HepG2 (cell line): ENCODE data around the gene DLL3. TPM values are rescaled to one million over a fixed set of nuclear protein-coding genes. Genes with fewer than 3 reads are reported as not detected.

Source experiments
- GZF1 ChIP-seq: sonication (generic); formaldehyde crosslinking; IDR thresholded peaks from 2 replicates; pipeline ENCODE4 v1.5.1; 2020; ENCODE audit warnings: mild to moderate bottlenecking, missing genetic modification reagents
- HOXA3 ChIP-seq: sonication (generic); formaldehyde crosslinking; IDR thresholded peaks from 2 replicates; pipeline ENCODE4 v1.5.0; 2020; ENCODE audit warnings: missing genetic modification reagents
- KLF6 ChIP-seq: IDR thresholded peaks from 2 replicates; pipeline ENCODE4 v1.8.0; 2016; ENCODE audit warnings: missing biosample characterization, missing genetic modification reagents
- MTF1 ChIP-seq: sonication (generic); formaldehyde crosslinking; IDR thresholded peaks from 2 replicates; pipeline ENCODE4 v1.5.0; 2020; ENCODE audit warnings: missing genetic modification reagents
- NKX3-1 ChIP-seq: sonication (generic); formaldehyde crosslinking; IDR thresholded peaks from 2 replicates; pipeline ENCODE4 v1.5.0; 2020; ENCODE audit warnings: missing genetic modification reagents
- REXO4 ChIP-seq: sonication (generic); formaldehyde crosslinking; IDR thresholded peaks from 2 replicates; pipeline ENCODE4 v1.8.0; 2022; ENCODE audit warnings: missing genetic modification reagents, mild to moderate bottlenecking, borderline replicate concordance
- RFXANK ChIP-seq: IDR thresholded peaks from 2 replicates; pipeline ENCODE4 v1.6.1; 2016
- SP2 ChIP-seq: sonication (generic); formaldehyde crosslinking; IDR thresholded peaks from 2 replicates; pipeline ENCODE4 v1.5.1; 2020; ENCODE audit warnings: mild to moderate bottlenecking, missing genetic modification reagents
- TMF1 ChIP-seq: sonication (generic); formaldehyde crosslinking; IDR thresholded peaks from 2 replicates; pipeline ENCODE4 v1.8.1; 2022; ENCODE audit warnings: low read depth, missing genetic modification reagents
- ZFP36L1 ChIP-seq: sonication (generic); formaldehyde crosslinking; IDR thresholded peaks from 2 replicates; pipeline ENCODE4 v1.8.0; 2022; ENCODE audit warnings: mild to moderate bottlenecking, missing genetic modification reagents, moderate library complexity
- ZNF33B ChIP-seq: sonication (generic); formaldehyde crosslinking; IDR thresholded peaks from 2 replicates; pipeline ENCODE4 v1.5.1; 2020; ENCODE audit warnings: mild to moderate bottlenecking, missing genetic modification reagents
- polyA plus RNA-seq, 8 experiments: library from polyadenylated mRNA; depleted of rRNA in 3 of 8; stranded (reverse) in 7 of 8; unstranded in 1 of 8; fragments of >200 nt; fragmentation: Illumina TruSeq in 4 of 8; extraction: Trizol in 4 of 8; gene quantifications; 2 replicates each; pipeline versions ENCODE4 v1.2.1 to v1.2.3, GENCODE V29; 2011 to 2016; ENCODE audit warnings: low read depth in 4 of 8, missing spikeins in 1 of 8, mixed read lengths in 1 of 8; ENCODE audit not compliant: insufficient read depth in 1 of 8
- total RNA-seq, 5 experiments: library from RNA; depleted of rRNA; stranded (reverse); fragments of >200 nt; fragmentation: Illumina TruSeq; extraction: Trizol; gene quantifications; 2 replicates each; pipeline ENCODE4 v1.2.3, GENCODE V29; 2016; ENCODE audit warnings: low read depth in 1 of 5
- TF ChIP-seq, protein P1 (sequence below): sonication (generic); formaldehyde crosslinking; IDR thresholded peaks from 2 replicates; pipeline ENCODE4 v1.4.0; 2020; ENCODE audit warnings: missing genetic modification reagents
- TF ChIP-seq, protein P2 (sequence below): IDR thresholded peaks from 2 replicates; pipeline ENCODE4 v1.6.1; 2016; ENCODE audit warnings: mild to moderate bottlenecking, missing biosample characterization, missing genetic modification reagents
- TF ChIP-seq, protein P3 (sequence below): sonication (generic); formaldehyde crosslinking; IDR thresholded peaks from 2 replicates; pipeline ENCODE4 v1.4.0; 2020; ENCODE audit warnings: mild to moderate bottlenecking, low read depth, missing genetic modification reagents
- TF ChIP-seq, protein P4 (sequence below): sonication (generic); formaldehyde crosslinking; IDR thresholded peaks from 2 replicates; pipeline ENCODE4 v1.4.0; 2020; ENCODE audit warnings: missing genetic modification reagents, borderline replicate concordance
- TF ChIP-seq, protein P5 (sequence below): sonication (generic); formaldehyde crosslinking; IDR thresholded peaks from 2 replicates; pipeline ENCODE4 v1.9.0; 2022; ENCODE audit warnings: missing genetic modification reagents, mild to moderate bottlenecking, borderline replicate concordance

The DLL3 gene
- total and polyA plus RNA-seq, 2 of the 13 experiments (the other 11 are each of a cell fraction or from before 2014, with no cell fraction given): 0.35 to 0.55 TPM

DNA sequence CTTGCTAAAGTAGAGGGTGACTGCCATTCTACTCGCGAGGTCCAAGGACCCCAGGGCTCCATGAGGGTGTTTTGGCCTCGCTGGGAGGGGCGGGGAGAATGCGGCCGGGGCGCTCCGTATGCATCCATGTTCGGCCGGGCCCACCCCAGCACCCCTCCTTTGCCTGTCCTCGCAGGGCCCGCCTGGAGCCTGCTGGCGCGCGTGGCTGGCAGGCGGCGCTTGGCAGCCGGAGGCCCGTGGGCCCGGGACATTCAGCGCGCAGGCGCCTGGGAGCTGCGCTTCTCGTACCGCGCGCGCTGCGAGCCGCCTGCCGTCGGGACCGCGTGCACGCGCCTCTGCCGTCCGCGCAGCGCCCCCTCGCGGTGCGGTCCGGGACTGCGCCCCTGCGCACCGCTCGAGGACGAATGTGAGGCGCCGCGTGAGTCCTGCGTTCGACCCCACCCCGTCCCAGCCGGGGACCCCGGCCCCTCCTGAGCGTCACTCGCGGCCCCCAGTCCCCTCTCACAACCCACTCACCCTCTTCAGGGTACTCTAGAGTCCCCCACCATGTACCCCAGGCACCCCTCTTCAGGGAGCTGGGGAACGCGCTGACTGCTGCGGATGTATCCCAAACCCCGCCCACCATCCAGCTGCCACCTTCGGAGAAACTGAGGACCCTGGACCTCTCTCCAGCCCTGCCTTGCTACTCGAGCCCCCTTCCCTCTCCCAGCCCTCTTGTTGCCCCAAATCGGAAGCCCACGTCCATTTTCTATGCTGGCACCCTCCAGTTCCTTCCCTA is 4.1 kb downstream of the DLL3 start (continued):
- TF ChIP-seq, protein P1, sequence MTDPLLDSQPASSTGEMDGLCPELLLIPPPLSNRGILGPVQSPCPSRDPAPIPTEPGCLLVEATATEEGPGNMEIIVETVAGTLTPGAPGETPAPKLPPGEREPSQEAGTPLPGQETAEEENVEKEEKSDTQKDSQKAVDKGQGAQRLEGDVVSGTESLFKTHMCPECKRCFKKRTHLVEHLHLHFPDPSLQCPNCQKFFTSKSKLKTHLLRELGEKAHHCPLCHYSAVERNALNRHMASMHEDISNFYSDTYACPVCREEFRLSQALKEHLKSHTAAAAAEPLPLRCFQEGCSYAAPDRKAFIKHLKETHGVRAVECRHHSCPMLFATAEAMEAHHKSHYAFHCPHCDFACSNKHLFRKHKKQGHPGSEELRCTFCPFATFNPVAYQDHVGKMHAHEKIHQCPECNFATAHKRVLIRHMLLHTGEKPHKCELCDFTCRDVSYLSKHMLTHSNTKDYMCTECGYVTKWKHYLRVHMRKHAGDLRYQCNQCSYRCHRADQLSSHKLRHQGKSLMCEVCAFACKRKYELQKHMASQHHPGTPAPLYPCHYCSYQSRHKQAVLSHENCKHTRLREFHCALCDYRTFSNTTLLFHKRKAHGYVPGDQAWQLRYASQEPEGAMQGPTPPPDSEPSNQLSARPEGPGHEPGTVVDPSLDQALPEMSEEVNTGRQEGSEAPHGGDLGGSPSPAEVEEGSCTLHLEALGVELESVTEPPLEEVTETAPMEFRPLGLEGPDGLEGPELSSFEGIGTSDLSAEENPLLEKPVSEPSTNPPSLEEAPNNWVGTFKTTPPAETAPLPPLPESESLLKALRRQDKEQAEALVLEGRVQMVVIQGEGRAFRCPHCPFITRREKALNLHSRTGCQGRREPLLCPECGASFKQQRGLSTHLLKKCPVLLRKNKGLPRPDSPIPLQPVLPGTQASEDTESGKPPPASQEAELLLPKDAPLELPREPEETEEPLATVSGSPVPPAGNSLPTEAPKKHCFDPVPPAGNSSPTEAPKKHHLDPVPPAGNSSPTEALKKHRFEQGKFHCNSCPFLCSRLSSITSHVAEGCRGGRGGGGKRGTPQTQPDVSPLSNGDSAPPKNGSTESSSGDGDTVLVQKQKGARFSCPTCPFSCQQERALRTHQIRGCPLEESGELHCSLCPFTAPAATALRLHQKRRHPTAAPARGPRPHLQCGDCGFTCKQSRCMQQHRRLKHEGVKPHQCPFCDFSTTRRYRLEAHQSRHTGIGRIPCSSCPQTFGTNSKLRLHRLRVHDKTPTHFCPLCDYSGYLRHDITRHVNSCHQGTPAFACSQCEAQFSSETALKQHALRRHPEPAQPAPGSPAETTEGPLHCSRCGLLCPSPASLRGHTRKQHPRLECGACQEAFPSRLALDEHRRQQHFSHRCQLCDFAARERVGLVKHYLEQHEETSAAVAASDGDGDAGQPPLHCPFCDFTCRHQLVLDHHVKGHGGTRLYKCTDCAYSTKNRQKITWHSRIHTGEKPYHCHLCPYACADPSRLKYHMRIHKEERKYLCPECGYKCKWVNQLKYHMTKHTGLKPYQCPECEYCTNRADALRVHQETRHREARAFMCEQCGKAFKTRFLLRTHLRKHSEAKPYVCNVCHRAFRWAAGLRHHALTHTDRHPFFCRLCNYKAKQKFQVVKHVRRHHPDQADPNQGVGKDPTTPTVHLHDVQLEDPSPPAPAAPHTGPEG (CRISPR knock-in tag): peak; percentile 95
- peak; percentile 95 for TF ChIP-seq REXO4 (CRISPR knock-in tag)
- peak; percentile 64; the same call in 1 of the 2 replicates for TF ChIP-seq RFXANK (CRISPR knock-in tag)
- no peak for TF ChIP-seq SP2 (CRISPR knock-in tag)
- TF ChIP-seq, protein P2, sequence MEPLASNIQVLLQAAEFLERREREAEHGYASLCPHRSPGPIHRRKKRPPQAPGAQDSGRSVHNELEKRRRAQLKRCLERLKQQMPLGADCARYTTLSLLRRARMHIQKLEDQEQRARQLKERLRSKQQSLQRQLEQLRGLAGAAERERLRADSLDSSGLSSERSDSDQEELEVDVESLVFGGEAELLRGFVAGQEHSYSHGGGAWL (CRISPR knock-in tag): peak; percentile 99
- peak; percentile 90; the same call in 1 of the 2 replicates for TF ChIP-seq ZNF33B (CRISPR knock-in tag)
- TF ChIP-seq NKX3-1 (CRISPR knock-in tag): peak; percentile 99
- TF ChIP-seq HOXA3 (CRISPR knock-in tag): peak; percentile 89
- peak; percentile 58; the same call in 1 of the 2 replicates for TF ChIP-seq GZF1 (CRISPR knock-in tag)
- TF ChIP-seq ZFP36L1 (CRISPR knock-in tag): peak; percentile 96
- TF ChIP-seq, protein P3, sequence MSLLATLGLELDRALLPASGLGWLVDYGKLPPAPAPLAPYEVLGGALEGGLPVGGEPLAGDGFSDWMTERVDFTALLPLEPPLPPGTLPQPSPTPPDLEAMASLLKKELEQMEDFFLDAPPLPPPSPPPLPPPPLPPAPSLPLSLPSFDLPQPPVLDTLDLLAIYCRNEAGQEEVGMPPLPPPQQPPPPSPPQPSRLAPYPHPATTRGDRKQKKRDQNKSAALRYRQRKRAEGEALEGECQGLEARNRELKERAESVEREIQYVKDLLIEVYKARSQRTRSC: peak; percentile 94; the same call in 1 of the 2 replicates
- peak; percentile 93 for TF ChIP-seq MTF1 (CRISPR knock-in tag)
- TF ChIP-seq, protein P4, sequence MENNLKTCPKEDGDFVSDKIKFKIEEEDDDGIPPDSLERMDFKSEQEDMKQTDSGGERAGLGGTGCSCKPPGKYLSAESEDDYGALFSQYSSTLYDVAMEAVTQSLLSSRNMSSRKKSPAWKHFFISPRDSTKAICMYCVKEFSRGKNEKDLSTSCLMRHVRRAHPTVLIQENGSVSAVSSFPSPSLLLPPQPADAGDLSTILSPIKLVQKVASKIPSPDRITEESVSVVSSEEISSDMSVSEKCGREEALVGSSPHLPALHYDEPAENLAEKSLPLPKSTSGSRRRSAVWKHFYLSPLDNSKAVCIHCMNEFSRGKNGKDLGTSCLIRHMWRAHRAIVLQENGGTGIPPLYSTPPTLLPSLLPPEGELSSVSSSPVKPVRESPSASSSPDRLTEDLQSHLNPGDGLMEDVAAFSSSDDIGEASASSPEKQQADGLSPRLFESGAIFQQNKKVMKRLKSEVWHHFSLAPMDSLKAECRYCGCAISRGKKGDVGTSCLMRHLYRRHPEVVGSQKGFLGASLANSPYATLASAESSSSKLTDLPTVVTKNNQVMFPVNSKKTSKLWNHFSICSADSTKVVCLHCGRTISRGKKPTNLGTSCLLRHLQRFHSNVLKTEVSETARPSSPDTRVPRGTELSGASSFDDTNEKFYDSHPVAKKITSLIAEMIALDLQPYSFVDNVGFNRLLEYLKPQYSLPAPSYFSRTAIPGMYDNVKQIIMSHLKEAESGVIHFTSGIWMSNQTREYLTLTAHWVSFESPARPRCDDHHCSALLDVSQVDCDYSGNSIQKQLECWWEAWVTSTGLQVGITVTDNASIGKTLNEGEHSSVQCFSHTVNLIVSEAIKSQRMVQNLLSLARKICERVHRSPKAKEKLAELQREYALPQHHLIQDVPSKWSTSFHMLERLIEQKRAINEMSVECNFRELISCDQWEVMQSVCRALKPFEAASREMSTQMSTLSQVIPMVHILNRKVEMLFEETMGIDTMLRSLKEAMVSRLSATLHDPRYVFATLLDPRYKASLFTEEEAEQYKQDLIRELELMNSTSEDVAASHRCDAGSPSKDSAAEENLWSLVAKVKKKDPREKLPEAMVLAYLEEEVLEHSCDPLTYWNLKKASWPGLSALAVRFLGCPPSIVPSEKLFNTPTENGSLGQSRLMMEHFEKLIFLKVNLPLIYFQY (CRISPR knock-in tag): peak; percentile 77; the same call in 1 of the 2 replicates
- peak; percentile 99 for TF ChIP-seq TMF1 (CRISPR knock-in tag)
- TF ChIP-seq, protein P5, sequence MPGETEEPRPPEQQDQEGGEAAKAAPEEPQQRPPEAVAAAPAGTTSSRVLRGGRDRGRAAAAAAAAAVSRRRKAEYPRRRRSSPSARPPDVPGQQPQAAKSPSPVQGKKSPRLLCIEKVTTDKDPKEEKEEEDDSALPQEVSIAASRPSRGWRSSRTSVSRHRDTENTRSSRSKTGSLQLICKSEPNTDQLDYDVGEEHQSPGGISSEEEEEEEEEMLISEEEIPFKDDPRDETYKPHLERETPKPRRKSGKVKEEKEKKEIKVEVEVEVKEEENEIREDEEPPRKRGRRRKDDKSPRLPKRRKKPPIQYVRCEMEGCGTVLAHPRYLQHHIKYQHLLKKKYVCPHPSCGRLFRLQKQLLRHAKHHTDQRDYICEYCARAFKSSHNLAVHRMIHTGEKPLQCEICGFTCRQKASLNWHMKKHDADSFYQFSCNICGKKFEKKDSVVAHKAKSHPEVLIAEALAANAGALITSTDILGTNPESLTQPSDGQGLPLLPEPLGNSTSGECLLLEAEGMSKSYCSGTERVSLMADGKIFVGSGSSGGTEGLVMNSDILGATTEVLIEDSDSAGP (CRISPR knock-in tag): no peak; the same call in 1 of the 2 replicates
- TF ChIP-seq KLF6 (CRISPR knock-in tag): peak; percentile 97
